GM18873 (cell line): ENCODE results near the gene PSAP.

Experiments
- ATAC-seq: cut with Tn5 transposase; IDR thresholded peaks from one replicate; pipeline ENCODE4 v1.9.1; 2021; ENCODE audit warnings: mild to moderate bottlenecking, moderate library complexity, moderate number of reproducible peaks; ENCODE audit not compliant: unreplicated experiment, low FRiP score

PSAP gene

DNA sequence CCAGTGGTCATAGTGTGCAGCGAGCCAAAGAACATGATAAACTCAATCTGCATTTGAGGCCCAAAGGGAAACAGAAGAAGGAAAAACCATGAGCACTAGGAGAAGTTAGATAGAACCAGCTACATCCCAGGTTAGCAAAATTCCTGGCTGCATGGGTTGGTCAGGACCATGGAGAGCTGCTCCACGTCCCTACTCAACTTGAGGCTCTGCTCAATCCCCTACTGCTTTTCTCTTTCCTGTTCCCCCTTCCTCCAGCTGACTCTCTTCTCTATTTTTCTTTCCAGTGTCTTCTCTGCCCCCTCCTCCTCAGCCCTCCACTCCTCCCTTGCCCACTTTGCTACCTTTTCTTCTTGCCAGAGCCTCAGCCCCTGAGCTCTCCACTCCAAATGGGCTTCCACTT lies 55.8 kb downstream of the PSAP start:
- no peak for ATAC-seq

DNA sequence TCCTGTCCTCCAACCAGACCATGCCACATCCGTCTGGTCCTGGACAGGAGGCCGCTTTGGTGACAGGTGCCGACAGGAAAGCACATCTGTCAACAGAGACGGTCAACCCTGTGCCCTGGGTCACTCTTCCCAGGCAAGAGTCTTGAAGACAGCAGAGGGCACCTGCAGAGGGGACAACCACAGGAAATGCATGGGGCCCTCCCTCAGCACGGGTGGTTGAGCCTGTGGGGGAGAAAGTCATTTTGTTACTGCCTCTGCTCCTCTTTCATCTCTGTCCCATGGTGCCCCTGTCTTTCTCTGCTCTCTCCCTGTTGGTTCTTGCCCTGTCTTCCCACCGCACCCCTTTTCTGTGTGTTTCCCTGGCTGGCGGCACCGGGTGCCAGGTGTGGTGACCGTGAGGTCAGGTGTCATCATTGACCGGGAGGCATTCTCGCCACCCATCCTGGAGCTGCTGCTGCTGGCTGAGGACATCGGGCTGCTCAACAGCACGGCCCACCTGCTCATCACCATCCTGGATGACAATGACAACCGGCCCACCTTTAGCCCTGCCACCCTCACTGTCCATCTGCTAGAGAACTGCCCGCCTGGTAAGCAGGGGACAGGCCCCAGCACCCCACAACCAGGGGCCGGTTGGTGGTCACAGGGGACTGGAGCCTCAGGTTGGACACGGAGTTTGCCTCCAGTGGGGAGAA lies 60.2 kb downstream of the PSAP start:
- no peak for ATAC-seq

DNA sequence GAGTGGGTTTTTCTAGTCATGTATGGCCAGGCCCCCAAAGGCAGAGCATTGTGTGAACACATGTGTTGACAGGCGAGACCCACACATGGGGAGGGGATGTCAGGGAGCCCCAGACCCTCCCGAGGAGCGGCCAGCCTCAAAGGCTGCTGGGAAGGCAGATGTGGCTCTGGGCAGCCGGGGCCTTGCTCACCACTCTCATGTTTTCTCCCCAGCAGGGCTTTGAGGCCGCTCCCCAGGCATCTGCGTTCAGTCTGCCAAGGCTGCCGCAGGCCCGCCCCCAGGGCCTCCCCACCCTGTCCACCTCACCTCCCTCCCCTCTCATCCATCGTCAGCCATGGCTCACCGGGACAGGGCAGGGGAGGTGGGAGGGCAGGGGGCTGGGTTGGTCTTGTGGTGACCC lies 61.2 kb downstream of the PSAP start:
- ATAC-seq: no peak

DNA sequence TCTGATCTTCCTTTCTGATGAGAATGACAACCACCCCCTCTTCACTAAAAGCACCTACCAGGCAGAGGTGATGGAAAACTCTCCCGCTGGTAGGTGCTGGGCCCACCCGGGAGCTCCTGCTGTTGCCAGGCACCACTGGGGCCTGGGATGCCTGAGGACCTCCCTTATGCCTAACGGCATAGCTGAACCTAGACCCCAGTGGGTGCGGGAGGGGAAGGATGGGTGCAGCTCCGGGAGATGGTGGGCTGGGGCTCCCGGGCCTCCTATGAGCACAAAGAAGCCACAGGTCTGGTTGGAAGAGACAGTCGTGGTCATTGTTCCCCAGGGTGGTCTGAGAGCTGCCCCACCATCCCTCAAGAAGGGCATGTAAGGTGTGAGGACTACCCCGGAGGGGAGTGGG lies 62.1 kb downstream of the PSAP start:
- no peak for ATAC-seq

DNA sequence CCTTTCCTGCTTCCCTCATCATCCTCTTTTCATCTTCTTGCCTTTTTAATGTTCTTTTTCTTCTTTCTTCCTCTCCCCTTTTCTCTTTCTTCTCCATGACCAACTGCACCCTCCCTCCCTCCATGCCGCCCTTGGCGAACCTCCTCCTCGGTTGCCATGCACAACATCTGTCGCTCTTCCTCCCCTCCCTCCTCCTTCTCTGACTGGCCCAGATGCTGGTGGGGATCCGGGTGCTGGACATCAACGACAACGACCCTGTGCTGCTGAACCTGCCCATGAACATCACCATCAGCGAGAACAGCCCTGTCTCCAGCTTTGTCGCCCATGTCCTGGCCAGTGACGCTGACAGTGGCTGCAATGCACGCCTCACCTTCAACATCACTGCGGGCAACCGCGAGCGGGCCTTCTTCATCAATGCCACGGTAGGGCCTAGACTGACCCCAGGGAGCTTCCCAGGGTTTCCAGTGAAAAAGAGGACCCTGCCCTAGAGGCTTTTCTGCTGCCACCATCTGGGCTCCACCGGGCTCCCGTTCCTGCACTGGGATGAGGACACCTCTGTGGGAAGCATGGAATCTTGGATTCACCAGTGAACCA lies 66.3 kb downstream of the PSAP start:
- no peak for ATAC-seq

DNA sequence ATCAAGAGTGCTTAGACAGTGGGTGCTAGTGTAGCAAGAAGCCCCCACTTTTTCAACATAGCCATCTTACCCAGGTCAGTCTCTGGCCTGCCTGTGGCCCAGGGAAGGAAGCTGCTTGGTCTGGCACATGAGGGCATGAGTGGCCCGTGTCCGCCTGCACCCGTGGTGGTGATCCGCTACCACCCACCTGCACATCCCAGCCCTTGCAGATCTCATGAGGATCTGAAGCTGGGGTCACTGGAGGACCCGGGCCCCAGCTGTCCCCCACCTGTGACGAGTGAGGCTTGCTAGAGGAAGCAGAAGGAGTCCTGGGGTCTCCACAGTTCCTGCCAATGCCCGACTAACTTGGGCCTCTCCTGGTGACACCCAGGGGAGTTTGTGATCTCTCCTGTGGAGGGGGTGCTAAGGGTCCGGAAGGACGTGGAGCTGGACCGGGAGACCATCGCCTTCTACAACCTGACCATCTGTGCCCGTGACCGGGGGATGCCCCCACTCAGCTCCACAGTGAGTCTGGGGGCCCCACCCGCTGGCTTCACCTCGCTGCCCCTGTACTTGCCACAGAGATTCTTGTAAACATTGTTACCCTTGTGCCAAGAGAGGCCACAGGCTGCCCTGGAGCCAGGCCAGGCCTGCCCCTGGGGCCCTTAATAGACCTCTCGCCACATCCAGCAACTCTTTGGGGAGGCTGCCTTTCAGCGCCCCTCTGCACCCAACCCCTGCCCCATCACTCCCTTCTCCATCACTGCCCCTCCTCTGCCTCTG lies 67.0 kb downstream of the PSAP start:
- no peak for ATAC-seq

DNA sequence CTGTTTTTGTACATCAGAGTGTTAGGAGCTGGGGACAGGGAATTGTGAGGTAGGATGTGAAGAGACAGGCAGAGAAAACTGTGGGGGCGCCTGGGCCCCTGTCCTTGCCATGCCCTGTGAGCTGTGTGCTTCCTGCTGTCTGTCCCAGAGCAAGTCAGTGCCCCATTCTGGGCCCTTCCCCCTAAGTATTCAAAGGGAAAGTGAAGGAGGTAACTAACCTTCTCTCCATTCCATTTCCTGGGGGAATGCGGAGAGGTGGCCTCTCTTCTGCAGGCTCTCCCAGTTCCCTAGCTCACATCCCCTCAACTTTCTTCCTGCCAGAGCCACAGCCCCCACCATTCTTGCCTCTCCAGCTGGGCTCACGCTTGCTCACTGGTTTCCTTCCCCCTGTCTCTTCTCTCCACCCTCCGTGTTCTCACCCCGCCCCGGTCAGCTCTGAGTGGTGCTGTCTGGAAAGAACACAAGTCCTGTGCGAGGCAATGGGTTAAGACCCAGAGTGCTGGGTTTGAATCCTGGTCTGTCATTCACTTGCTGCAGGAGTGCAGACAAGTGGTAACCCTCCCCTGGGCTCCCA lies 68.0 kb downstream of the PSAP start:
- no peak for ATAC-seq

DNA sequence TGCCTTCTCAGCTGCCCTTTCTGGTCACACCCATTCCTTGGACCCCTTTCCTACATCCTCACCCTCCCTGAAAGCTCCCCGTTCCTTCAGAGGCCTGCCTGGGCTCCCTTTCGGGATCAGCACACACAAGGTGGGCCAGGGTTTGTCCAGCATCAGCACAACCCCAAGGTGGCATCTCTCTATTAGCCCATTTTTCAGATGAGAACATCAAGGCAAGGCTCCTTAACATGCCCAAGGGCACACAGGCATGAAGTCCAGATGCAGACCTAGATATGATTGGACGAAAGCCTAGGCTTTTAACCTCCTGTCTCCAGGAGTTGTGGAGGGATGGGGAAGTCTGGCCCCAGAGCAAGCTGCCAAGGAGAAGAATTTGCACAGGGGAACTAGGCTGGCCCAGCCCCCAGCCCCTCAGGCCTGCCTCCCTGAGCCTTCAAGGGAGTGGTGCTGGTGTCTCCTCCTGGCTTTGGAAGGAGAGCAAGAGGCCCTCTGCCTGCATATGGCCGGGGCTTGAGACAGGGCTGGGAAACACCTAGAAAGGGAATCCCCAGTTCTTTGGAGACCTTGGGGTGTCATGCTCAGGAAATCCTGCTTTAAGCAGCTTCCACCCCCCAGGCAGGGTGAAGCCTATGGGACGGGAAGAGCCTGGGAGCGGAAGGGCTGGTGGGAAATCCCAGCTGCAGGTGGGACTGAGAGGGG lies 68.7 kb downstream of the PSAP start:
- no peak for ATAC-seq

DNA sequence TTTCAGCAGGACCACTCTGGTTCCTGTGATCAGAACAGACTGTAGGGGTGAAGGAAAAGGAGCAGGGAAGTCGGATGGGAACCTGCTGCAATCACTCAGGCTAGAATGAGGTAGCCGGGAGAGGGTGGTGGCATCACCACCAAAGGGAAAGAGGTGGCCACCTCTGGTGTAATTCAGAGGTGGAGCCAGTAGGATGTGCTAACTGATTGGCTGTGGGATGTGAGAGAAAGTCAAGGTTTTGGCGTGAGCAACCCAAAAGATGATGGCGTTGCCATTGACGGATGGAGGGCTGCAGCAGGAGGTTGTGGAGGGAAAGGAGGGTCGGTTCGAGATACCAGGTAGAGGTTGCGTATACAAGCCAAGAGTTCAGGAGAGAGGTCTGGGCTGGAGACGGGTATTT lies 70.3 kb downstream of the PSAP start:
- ATAC-seq: no peak

DNA sequence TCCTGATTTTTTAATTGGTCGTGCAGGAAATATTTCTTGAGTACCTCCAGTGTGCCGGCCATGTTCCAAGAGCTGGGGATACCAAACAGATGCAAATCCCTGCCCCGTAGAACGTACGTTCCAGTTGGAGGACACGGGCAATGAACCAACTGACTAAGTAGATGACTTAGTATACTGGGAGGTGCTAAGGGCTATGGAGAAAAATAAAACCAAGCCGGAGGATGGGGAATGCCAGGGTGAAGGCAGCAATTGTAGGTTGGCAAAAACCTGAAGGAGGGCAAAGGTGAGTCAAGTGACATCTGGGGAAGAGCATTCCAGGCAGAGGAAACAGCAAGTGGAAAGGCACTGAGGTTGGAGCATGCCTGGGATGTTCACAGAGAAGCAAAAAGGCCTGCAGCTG lies 70.9 kb downstream of the PSAP start:
- no peak for ATAC-seq

DNA sequence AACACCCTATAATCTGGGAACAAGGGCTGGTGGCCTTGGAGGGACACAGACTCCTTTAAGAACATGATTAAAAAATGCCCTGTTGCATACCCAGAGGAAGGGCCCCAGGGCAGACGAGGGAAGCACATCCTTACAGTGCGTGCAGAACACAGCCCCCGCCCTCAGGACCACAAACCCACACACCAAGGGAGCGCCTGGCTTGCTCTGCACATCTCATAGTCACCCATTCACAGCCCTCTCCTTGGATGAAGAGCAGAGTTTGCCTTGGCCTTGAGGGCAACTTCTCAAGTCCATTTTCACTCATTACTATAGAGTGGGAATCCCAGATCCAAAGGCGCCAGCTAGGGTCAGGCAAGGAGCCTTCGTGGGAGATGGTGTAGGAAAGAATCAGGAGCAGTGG lies 71.4 kb downstream of the PSAP start:
- ATAC-seq: no peak

DNA sequence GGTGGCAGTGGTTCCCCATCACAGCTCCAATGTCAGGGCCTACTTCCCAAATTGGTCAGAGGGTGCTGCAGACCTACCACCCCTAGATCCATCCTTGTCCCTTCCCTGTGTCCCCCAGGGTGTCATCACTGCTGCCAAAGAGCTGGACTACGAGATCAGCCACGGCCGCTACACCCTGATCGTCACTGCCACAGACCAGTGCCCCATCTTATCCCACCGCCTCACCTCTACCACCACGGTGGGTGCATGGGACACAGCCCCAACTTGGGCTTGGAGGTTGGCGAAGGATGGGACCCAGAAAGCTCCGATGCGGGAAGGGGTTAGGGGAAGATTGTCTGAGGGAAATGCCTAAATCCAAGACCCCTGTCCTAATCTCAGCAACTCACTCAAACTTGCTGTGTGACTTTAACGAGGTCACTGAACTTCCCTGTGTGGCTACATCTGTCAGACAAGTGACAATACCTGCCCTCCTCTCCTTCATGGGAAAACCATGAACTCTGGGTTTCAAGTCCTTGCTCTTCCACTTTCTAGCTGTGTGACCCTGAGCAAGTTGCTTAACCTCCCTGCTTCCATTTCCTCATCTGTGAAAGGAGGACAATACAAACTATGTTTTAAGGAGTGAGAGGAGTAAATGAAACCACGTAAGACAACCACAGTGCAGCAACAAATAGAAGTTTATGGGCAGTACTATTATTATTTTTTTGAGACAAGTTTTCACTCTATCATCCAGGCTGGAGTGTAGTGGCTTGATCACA lies 72.8 kb downstream of the PSAP start:
- ATAC-seq: no peak

DNA sequence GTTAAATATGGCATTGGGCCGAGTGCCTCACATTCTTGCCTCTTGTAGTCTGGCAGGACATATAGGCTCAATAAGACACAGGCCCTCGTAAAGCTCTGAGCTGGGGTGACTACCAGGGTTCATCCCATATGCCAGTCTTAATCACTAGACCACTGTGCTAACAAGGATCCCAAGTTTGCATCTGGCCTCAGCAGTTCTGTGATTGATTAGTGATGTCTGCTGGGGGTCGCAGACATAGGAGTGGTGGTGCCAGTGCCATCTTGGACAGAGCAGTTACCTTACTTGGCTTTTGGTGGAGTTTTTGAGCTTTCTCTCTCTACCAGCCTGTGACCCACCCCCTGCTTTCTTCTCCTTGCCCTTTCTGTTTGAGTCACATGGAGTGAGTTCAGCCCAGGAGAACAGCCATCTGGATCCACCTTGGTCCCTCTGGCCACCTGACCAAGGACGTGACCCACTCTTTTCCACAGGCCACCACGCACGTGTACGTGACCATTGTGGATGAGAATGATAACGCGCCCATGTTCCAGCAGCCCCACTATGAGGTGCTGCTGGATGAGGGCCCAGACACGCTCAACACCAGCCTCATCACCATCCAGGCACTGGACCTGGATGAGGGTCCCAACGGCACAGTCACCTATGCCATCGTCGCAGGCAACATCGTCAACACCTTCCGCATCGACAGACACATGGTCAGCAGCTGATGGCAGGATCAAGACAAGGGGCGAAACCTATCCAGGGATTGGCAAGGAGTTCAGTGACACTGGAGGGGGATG lies 73.7 kb downstream of the PSAP start:
- no peak for ATAC-seq

DNA sequence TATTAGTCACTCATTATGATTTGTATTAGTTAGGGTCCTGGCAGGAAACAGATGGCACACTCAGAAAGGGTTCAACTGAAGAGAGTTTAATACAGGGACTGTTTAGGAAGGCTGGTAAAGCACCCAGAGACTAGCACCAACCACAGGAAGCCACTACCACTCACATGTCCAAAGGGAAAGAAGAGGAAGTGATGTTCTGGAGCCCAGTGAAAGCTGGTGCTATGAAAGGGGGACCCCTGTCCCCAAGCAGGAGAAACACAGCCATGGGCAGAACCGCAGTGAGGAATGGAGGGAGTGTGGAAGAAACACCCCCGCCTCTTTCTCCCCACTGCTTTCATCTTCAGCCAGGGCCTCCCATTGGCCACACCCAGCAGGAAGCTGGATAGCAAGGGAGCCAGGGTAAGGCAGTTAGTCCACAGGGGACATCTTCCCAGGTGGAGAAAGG lies 74.5 kb downstream of the PSAP start:
- ATAC-seq: no peak

DNA sequence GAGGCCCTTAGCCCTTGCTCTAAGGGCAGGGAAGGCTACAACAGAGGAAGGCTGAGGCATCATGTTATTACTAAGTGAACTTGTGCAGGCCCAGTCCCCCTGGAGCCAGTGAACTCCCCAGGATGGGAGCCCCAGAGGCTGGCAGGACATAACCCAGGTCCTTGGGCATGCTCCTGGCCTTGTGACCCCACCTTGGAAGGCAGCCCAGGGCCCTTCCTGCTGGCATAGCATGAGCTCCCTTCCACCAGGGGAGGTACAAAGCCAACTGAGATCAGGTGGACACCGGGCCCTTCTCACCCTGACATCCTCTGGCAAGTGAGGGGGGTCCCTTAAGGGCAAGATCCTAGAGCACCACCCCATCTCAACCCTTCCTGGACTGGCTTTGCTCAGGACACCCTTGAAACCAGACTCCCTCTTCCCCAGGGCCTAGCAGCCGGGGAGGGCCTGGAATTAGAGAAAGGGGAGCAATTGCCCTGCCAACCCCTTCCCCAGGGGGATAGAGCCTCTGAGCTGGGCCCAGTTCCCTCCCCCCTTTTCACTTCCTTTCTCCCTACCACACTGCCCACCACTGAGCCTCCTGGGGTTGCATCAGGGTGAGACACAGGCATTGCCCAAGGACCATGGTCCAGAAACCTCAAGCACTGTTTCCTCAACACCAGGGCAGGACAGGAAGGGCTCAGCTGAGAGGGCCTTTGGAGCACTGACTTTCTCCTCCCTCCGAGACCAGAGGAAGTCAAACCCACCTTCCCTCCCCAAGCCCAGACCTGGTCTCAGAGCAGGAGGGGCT lies 75.9 kb downstream of the PSAP start:
- ATAC-seq: no peak

DNA sequence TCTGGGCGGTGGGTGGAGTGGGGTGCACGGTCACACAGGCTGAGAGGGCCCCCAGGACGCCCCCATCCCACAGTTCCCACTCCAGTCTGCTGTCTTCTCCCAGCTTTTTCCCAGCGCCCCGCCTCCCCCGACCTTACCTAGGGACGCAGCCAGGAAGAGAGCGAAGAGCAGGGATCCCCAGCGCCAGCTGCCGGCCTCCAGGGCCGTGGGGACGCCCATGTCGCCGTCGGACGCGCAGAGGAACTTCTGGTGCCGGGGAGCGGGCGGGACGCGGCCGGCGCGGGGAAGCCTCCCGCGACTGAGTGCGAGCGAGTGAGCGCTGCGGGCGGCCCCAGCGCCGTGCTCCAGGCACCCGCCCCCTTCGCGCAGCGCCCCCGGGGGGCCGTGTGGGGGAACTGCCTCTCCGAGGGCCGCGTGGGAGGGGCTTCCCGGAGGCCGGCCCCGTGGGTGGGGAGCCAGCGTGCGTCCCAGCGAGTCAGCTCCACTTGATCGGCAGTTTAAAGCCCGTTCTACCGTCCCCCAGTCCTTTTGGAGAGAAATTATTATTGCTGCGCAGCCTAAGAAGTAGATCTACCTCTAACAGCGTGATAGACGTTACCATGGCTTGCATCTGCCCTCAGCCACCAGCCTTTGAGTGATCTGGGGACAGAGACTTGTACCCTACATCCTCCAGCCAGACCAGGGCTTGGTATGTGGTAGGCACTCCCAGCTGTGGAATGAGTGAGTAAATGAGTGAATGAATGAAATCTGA lies 77.7 kb downstream of the PSAP start, which contains the start of gene VSIR:
TSS of gene VSIR (minus strand) at position 300 of the 751 bp plus-strand sequence. CDS start at position 219, 81 bp downstream.
- no peak for ATAC-seq

DNA sequence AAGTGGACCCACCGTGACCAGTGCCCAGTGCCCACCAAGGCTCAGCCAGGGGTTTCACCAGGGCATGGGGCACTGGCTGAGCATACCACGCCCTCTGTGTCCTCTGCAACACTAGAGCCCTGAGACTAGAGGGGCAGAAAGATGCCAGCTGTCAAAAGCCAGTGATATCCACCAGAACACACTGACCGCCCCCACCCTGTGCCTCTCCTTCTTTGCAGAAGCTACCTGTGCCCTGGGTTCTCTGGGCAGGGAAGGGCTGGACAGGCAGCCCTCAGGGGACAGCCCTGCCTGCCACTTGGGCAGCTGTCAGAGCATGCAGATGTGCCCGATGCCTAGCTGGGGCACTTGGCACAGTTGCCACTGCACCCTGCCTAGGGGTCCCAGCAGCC lies 78.2 kb downstream of the PSAP start:
- ATAC-seq: no peak
